Osteocyte (in vitro differentiated cells): ENCODE results near the gene TPSD1. TPM values are rescaled to one million over a fixed set of nuclear protein-coding genes. Genes with fewer than 3 reads are reported as not detected.

Source experiments
- DNase-seq: peaks from one replicate; pipeline ENCODE4 v3.0.0; 2021; ENCODE audit warnings: mixed read lengths; ENCODE audit not compliant: unreplicated experiment; ENCODE audit errors: extremely low spot score
- H3K27ac Mint-ChIP-seq: one replicate; pipeline ENCODE4 v1.8.0; 2021; ENCODE audit warnings: mild to moderate bottlenecking, mixed read lengths; ENCODE audit not compliant: unreplicated experiment
- H3K27me3 Mint-ChIP-seq: one replicate; pipeline ENCODE4 v1.8.0; 2021; ENCODE audit warnings: mixed read lengths; ENCODE audit not compliant: unreplicated experiment
- H3K36me3 Mint-ChIP-seq: one replicate; pipeline ENCODE4 v1.8.0; 2021; ENCODE audit warnings: mixed read lengths; ENCODE audit not compliant: unreplicated experiment
- H3K4me1 Mint-ChIP-seq: one replicate; pipeline ENCODE4 v1.8.0; 2021; ENCODE audit warnings: mixed read lengths; ENCODE audit not compliant: unreplicated experiment
- H3K4me3 Mint-ChIP-seq: one replicate; pipeline ENCODE4 v1.8.0; 2021; ENCODE audit warnings: mild to moderate bottlenecking, moderate library complexity, mixed read lengths; ENCODE audit not compliant: unreplicated experiment
- H3K9me3 Mint-ChIP-seq: one replicate; pipeline ENCODE4 v1.8.0; 2021; ENCODE audit warnings: mixed read lengths; ENCODE audit not compliant: unreplicated experiment
- CTCF ChIP-seq: fragments of 200-600 bp; sonication (generic); IDR thresholded peaks from 2 replicates; pipeline ENCODE4 v1.5.0; 2021; ENCODE audit warnings: antibody characterized with exemption, mild to moderate bottlenecking, moderate library complexity
- total RNA-seq: library from RNA; stranded (reverse); gene quantifications from 2 replicates; pipeline ENCODE4 v1.2.1, GENCODE V29; 2021

TPSD1 gene
- total RNA-seq, 1 donor from 2014 or later: not detected

GRCh38 chr16:1257561-1258224, 1.8 kb downstream of the TPSD1 start:
- Mint-ChIP-seq H3K27ac (no peak overlapping the region), H3K9me3 (no peaks in the 10 kb centered on the region), H3K4me3 (no peak overlapping the region), H3K36me3 (no peaks in the 10 kb centered on the region), H3K27me3 (peaks cover 11% of the 10 kb centered on the region), H3K4me1 (peaks cover 3% of the 10 kb centered on the region)
- TF ChIP-seq CTCF: no peak
- DNase-seq: no peak

- H3K4me1 Mint-ChIP-seq: peaks cover 3% of the 10 kb centered on the region
- DNase-seq: no peak
- H3K27me3 Mint-ChIP-seq: peaks cover 11% of the 10 kb centered on the region
Observed at GRCh38 chr16:1258225-1258600, 2.3 kb downstream of the TPSD1 start.

GRCh38 chr16:1258906-1259759, 3.3 kb downstream of the TPSD1 start:
- Mint-ChIP-seq H3K27ac (no peak overlapping the region), H3K4me3 (no peak overlapping the region), H3K36me3 (no peaks in the 10 kb centered on the region), H3K27me3 (peaks cover 11% of the 10 kb centered on the region), H3K9me3 (no peaks in the 10 kb centered on the region), H3K4me1 (peaks cover 3% of the 10 kb centered on the region)
- TF ChIP-seq CTCF: no peak
- no peak for DNase-seq

More at GRCh38 chr16:1258225-1258600, 2.3 kb downstream of the TPSD1 start:
- no peaks in the 10 kb centered on the region for H3K36me3 Mint-ChIP-seq
- no peak overlapping the region for H3K4me3 Mint-ChIP-seq
- no peak overlapping the region for H3K27ac Mint-ChIP-seq
- TF ChIP-seq CTCF: no peak
- H3K9me3 Mint-ChIP-seq: no peaks in the 10 kb centered on the region

GRCh38 chr16:1259760-1260068, 3.8 kb downstream of the TPSD1 start:
- DNase-seq: no peak
- Mint-ChIP-seq H3K27me3 (peaks cover 11% of the 10 kb centered on the region), H3K36me3 (no peaks in the 10 kb centered on the region), H3K27ac (no peak overlapping the region), H3K4me3 (no peak overlapping the region), H3K9me3 (no peaks in the 10 kb centered on the region), H3K4me1 (peaks cover 3% of the 10 kb centered on the region)
- TF ChIP-seq CTCF: no peak

- Mint-ChIP-seq H3K4me3 (no peak overlapping the region), H3K4me1 (peaks cover 3% of the 10 kb centered on the region), H3K27ac (no peak overlapping the region), H3K9me3 (no peaks in the 10 kb centered on the region), H3K36me3 (no peaks in the 10 kb centered on the region), H3K27me3 (peaks cover 11% of the 10 kb centered on the region)
- DNase-seq: no peak
- TF ChIP-seq CTCF: no peak
Observed at GRCh38 chr16:1260101-1260680, 4.3 kb downstream of the TPSD1 start.
